Peyer's patch (tissue), 4 donors: ENCODE results near the gene YJU2.

Experiments used
- CTCF ChIP-seq, 6 experiments: fragments of 450-650 bp in 4 of 6; fragments of 200-600 bp in 2 of 6; sonication (generic) in 1 of 6; IDR thresholded peaks; one replicate each; pipeline ENCODE4 v1.5.1; 2017 to 2019; ENCODE audit warnings: antibody characterized with exemption in 6 of 6, mild to moderate bottlenecking in 3 of 6, moderate library complexity in 1 of 6
- POLR2A ChIP-seq, 2 donors: fragments of 450-650 bp; IDR thresholded peaks; one replicate each; pipeline ENCODE4 v1.5.1; 2017; ENCODE audit warnings: antibody characterized with exemption in 2 of 2, mild to moderate bottlenecking in 2 of 2, moderate library complexity in 2 of 2

GRCh38 chr19:4258181-4258580 is 11.3 kb downstream of the YJU2 start:
- TF ChIP-seq POLR2A (IDR thresholded peaks at IDR 0.05) = no peak
- TF ChIP-seq CTCF (IDR thresholded peaks at IDR 0.05) = no peak
